ENCODE measurements around the gene ACP2. TPM values are rescaled to one million over a fixed set of nuclear protein-coding genes. Genes with fewer than 3 reads are reported as not detected.

The ACP2 gene
- total RNA-seq, 4 donors from 2014 or later, result 20.2 to 38.9 (median 21.9) TPM

- no peak for DNase-seq (ENCODE audit: low spot score in 2 of 2)
- TF ChIP-seq CTCF (IDR thresholded peaks at IDR 0.05), result no peak
- no peak for TF ChIP-seq POLR2A (IDR thresholded peaks at IDR 0.05)
- WGBS, 2 donors, result 45 to 49% methylated on average over 4 of the region's 4 CpGs
- H3K4me3 ChIP-seq (ENCODE audit: low read depth, poor library complexity, severe bottlenecking), result no peak overlapping the region
- intact Hi-C loops (cut with DNase I; ENCODE audit: low total_unique reads), result no loop called here
These were observed 22.7 kb upstream of the ACP2 start for GRCh38 chr11:47271328-47271727.

GRCh38 chr11:47270331-47271271, 22.0 kb upstream of the ACP2 start:
- no peak for TF ChIP-seq POLR2A (IDR thresholded peaks at IDR 0.05)
- TF ChIP-seq CTCF (IDR thresholded peaks at IDR 0.05), result no peak
- no peak for DNase-seq (ENCODE audit: low spot score in 2 of 2)
- peak overlapping the region; percentile 72 for H3K4me3 ChIP-seq (ENCODE audit: low read depth, poor library complexity, severe bottlenecking)
- WGBS, 2 donors, result 1 to 2% methylated on average over 11 to 33 of the region's 34 CpGs
- intact Hi-C loops (cut with DNase I; ENCODE audit: low total_unique reads), result no loop called here

GRCh38 chr11:47269829-47270305, 21.3 kb upstream of the ACP2 start, which contains the start of gene MADD:
Gene MADD, plus strand, starts transcription at chr11:47270133.
- DNase-seq (ENCODE audit: low spot score in 2 of 2), result peak; percentile 73 to 96
- H3K4me3 ChIP-seq (ENCODE audit: low read depth, poor library complexity, severe bottlenecking), result peak within 1 kb of the TSS; percentile 72
- WGBS, 2 donors, result 0 to 2% methylated on average over 4 to 49 of the region's 57 CpGs
- intact Hi-C loops (cut with DNase I; ENCODE audit: low total_unique reads), result loop anchor here (5.0 kb wide), 1 partner anchor 88 kb away; no protein-coding TSS in a partner anchor
- TF ChIP-seq POLR2A (IDR thresholded peaks at IDR 0.05) (peak in 1 of 2 donors; percentile 54), CTCF (IDR thresholded peaks at IDR 0.05) (no peak)

GRCh38 chr11:47269002-47269828, 20.6 kb upstream of the ACP2 start:
- DNase-seq (ENCODE audit: low spot score in 2 of 2), result peak; percentile 85 to 97
- WGBS, 2 donors, result 1 to 2% methylated on average over 33 to 50 of the region's 52 CpGs
- TF ChIP-seq CTCF (IDR thresholded peaks at IDR 0.05) (no peak), POLR2A (IDR thresholded peaks at IDR 0.05) (no peak)
- peak overlapping the region; percentile 72 for H3K4me3 ChIP-seq (ENCODE audit: low read depth, poor library complexity, severe bottlenecking)
- intact Hi-C loops (cut with DNase I; ENCODE audit: low total_unique reads), result loop anchor here (5.0 kb wide), 1 partner anchor 87 kb away; no protein-coding TSS in a partner anchor

GRCh38 chr11:47268448-47269001, 19.9 kb upstream of the ACP2 start:
- 46 to 50% methylated on average over 13 of the region's 13 CpGs for WGBS, 2 donors
- TF ChIP-seq CTCF (IDR thresholded peaks at IDR 0.05) (no peak), POLR2A (IDR thresholded peaks at IDR 0.05) (no peak)
- DNase-seq (ENCODE audit: low spot score in 2 of 2), result no peak
- intact Hi-C loops (cut with DNase I; ENCODE audit: low total_unique reads), result loop anchor here (5.0 kb wide), 1 partner anchor 86 kb away; no protein-coding TSS in a partner anchor
- no peak overlapping the region for H3K4me3 ChIP-seq (ENCODE audit: low read depth, poor library complexity, severe bottlenecking)
